ENCODE data around the gene DVL3.
"Not testable (repeated sequence)": the region's sequence is repeated elsewhere in the genome, so short reads cannot be mapped to it uniquely, and the experiment has no call there.

DVL3 gene

GRCh38 chr3:184154885-184155643 is at the start of gene DVL3:
DVL3 (plus strand) TSS chr3:184155377; CDS start chr3:184155636, 259 bp downstream.
- no peak for DNase-seq

GRCh38 chr3:184110316-184110725 is 44.9 kb upstream of the DVL3 start:
- DNase-seq, result no peak

- DNase-seq, result no peak
Measured at GRCh38 chr3:184116017-184116416, 39.2 kb upstream of the DVL3 start.

GRCh38 chr3:184117636-184118035 is 37.5 kb upstream of the DVL3 start:
- no peak for DNase-seq

GRCh38 chr3:184121031-184121430 is 34.1 kb upstream of the DVL3 start:
- not testable (repeated sequence) for DNase-seq

GRCh38 chr3:184126006-184126405 is 29.2 kb upstream of the DVL3 start:
- DNase-seq, result no peak

GRCh38 chr3:184129012-184129411 is 26.2 kb upstream of the DVL3 start:
- DNase-seq, result no peak

- DNase-seq, result no peak
Measured at GRCh38 chr3:184132945-184133344, 22.2 kb upstream of the DVL3 start.

GRCh38 chr3:184133840-184134745 is 21.1 kb upstream of the DVL3 start:
- peak; percentile 52 for DNase-seq

- no peak for DNase-seq
Measured at GRCh38 chr3:184134746-184135148, 20.4 kb upstream of the DVL3 start.

GRCh38 chr3:184135149-184135910 is 19.8 kb upstream of the DVL3 start, which contains the start of gene EIF2B5:
EIF2B5 (plus strand) TSS chr3:184135358; CDS start chr3:184135386, 28 bp downstream.
- DNase-seq, result peak; percentile 63

- no peak for DNase-seq
Measured at GRCh38 chr3:184135911-184136260, 19.3 kb upstream of the DVL3 start.

GRCh38 chr3:184140436-184140835 is 14.7 kb upstream of the DVL3 start:
- no peak for DNase-seq

GRCh38 chr3:184142199-184142598 is 13.0 kb upstream of the DVL3 start:
- no peak for DNase-seq

GRCh38 chr3:184143327-184143726 is 11.8 kb upstream of the DVL3 start:
- DNase-seq, result no peak

GRCh38 chr3:184144505-184144904 is 10.7 kb upstream of the DVL3 start:
- no peak for DNase-seq

GRCh38 chr3:184145111-184145524 is 10.1 kb upstream of the DVL3 start:
- DNase-seq, result no peak

GRCh38 chr3:184145751-184146270 is 9.4 kb upstream of the DVL3 start:
- no peak for DNase-seq

- DNase-seq, result no peak
Measured at GRCh38 chr3:184148076-184148475, 7.1 kb upstream of the DVL3 start.

GRCh38 chr3:184149123-184149522 is 6.1 kb upstream of the DVL3 start:
- DNase-seq, result no peak

- not testable (repeated sequence) for DNase-seq
Measured at GRCh38 chr3:184149770-184150169, 5.4 kb upstream of the DVL3 start.

GRCh38 chr3:184155644-184156521 is 706 bp downstream of the DVL3 start:
- no peak for DNase-seq
